B cell (primary cell): ENCODE data around the gene ATAT1. TPM values are rescaled to one million over a fixed set of nuclear protein-coding genes. Genes with fewer than 3 reads are reported as not detected.

Experiments used
- ATAC-seq: fragments of 200-7000 bp; cut with Tn5 transposase; one replicate; pipeline ENCODE4 v1.10.0; 2021; ENCODE audit warnings: low read depth, mild to moderate bottlenecking, moderate number of reproducible peaks, moderate library complexity
- CTCF ChIA-PET: fragments of 350-600 bp; sonication (Branson Sonifier 250); formaldehyde crosslinking; loops from one replicate; lab custom pipeline; 2021; ENCODE audit warnings: antibody characterized with exemption, inconsistent platforms; lab: Charles Lee
- POLR2A ChIA-PET: fragments of 350-600 bp; sonication (Branson Sonifier 250); formaldehyde crosslinking; loops from one replicate; lab custom pipeline; 2021; ENCODE audit warnings: antibody characterized with exemption; lab: Charles Lee
- DNase-seq: peaks from one replicate; pipeline ENCODE4 v3.0.0; 2013
- H2AFZ ChIP-seq: 2 replicates; pipeline ENCODE4 v1.6.1; 2012; ENCODE audit warnings: mild to moderate bottlenecking, low read depth, low read length; ENCODE audit not compliant: insufficient read depth, poor library complexity, severe bottlenecking
- H3K27ac ChIP-seq, 2 donors: 1 replicate in 1 of 2; 2 replicates in 1 of 2; pipeline ENCODE4 v1.5.1; 2012 to 2013; ENCODE audit warnings: low read length in 2 of 2, mild to moderate bottlenecking in 2 of 2, moderate library complexity in 1 of 2
- H3K27me3 ChIP-seq, 4 experiments: fragments of 200-600 bp in 1 of 4; sonication (generic) in 1 of 4; replicated peaks in 1 of 4; 1 replicate in 2 of 4; 2 replicates in 2 of 4; pipeline versions ENCODE4 v1.6.1 to v1.7.0; 2013 to 2016; ENCODE audit warnings: low read length in 3 of 4, mild to moderate bottlenecking in 2 of 4, mixed read lengths in 1 of 4, moderate library complexity in 1 of 4; ENCODE audit not compliant: insufficient read depth in 4 of 4, control insufficient read depth in 3 of 4; ENCODE audit errors: control extremely low read depth in 1 of 4
- H3K36me3 ChIP-seq, 2 experiments: replicated peaks in 1 of 2; 1 replicate in 1 of 2; 2 replicates in 1 of 2; pipeline versions ENCODE4 v1.6.1 to v1.7.1; 2013; ENCODE audit warnings: low read length in 1 of 2; ENCODE audit not compliant: insufficient read depth in 2 of 2, control insufficient read depth in 1 of 2; ENCODE audit errors: control extremely low read depth in 1 of 2, extremely low read depth in 1 of 2
- H3K4me1 ChIP-seq, 2 donors: fragments of 200-600 bp in 1 of 2; sonication (generic) in 1 of 2; 1 replicate in 1 of 2; 2 replicates in 1 of 2; pipeline versions ENCODE4 v1.5.1 to v1.6.1; 2013 to 2017; ENCODE audit warnings: low read length in 2 of 2; ENCODE audit not compliant: control insufficient read depth in 2 of 2, insufficient read depth in 2 of 2
- H3K4me2 ChIP-seq: replicated peaks from 2 replicates; pipeline ENCODE3; 2012; ENCODE audit warnings: mild to moderate bottlenecking, low read depth, low read length; ENCODE audit not compliant: poor library complexity, severe bottlenecking
- H3K4me3 ChIP-seq, 5 experiments: fragments of 200-600 bp in 1 of 5; sonication (generic) in 1 of 5; 1 replicate in 3 of 5; 2 replicates in 2 of 5; pipeline versions ENCODE4 v1.5.1 to v1.7.0; 2011 to 2016; ENCODE audit warnings: low read length in 4 of 5, mild to moderate bottlenecking in 4 of 5, low read depth in 2 of 5, control low read depth in 1 of 5, moderate library complexity in 1 of 5; ENCODE audit not compliant: insufficient read depth in 1 of 5; ENCODE audit errors: control extremely low read depth in 1 of 5, extremely low read depth in 1 of 5
- H3K79me2 ChIP-seq: fragments of 200-600 bp; sonication (generic); one replicate; pipeline ENCODE4 v1.6.0; 2016; ENCODE audit warnings: low read length; ENCODE audit not compliant: control insufficient read depth, insufficient read depth
- H3K9ac ChIP-seq: fragments of 200-600 bp; sonication (generic); 2 replicates; pipeline ENCODE4 v1.6.1; 2017; ENCODE audit warnings: mild to moderate bottlenecking, low read length, moderate library complexity
- H3K9me3 ChIP-seq, 3 donors: one replicate each; pipeline versions ENCODE4 v1.6.1 to v1.7.1; 2013; ENCODE audit warnings: low read length in 2 of 3; ENCODE audit not compliant: control insufficient read depth in 2 of 3, insufficient read depth in 1 of 3; ENCODE audit errors: control extremely low read depth in 1 of 3
- H4K20me1 ChIP-seq: 2 replicates; pipeline ENCODE4 v1.6.0; 2012; ENCODE audit warnings: mild to moderate bottlenecking, low read length; ENCODE audit not compliant: insufficient read depth, control insufficient read depth, poor library complexity, severe bottlenecking
- H3K27ac Mint-ChIP-seq: one replicate; pipeline ENCODE4 v1.8.0; 2021; ENCODE audit warnings: mixed read lengths
- H3K27me3 Mint-ChIP-seq: one replicate; pipeline ENCODE4 v1.8.0; 2021; ENCODE audit warnings: mixed read lengths
- H3K4me1 Mint-ChIP-seq: one replicate; pipeline ENCODE4 v1.8.0; 2021; ENCODE audit warnings: mixed read lengths
- H3K4me3 Mint-ChIP-seq: one replicate; pipeline ENCODE4 v1.8.0; 2021; ENCODE audit warnings: mixed read lengths
- H3K9me3 Mint-ChIP-seq: one replicate; pipeline ENCODE4 v1.8.0; 2022; ENCODE audit warnings: mixed read lengths; ENCODE audit not compliant: insufficient read depth
- CTCF ChIP-seq: fragments of 200-600 bp; IDR thresholded peaks from one replicate; pipeline ENCODE4 v1.8.0; 2022; ENCODE audit warnings: antibody characterized with exemption, mild to moderate bottlenecking
- EZH2 ChIP-seq: IDR thresholded peaks from 2 replicates; pipeline ENCODE4 v1.6.1; 2012; ENCODE audit warnings: borderline replicate concordance, low read depth, mild to moderate bottlenecking, moderate library complexity, low read length; ENCODE audit not compliant: insufficient read depth, poor library complexity, severe bottlenecking
- WGBS: methylation state at CpG from one replicate; pipeline ENCODE4 v1.1.5; 2013; ENCODE audit warnings: missing lambda C conversion rate; ENCODE audit not compliant: insufficient coverage; 5-methylcytosine and 5-hydroxymethylcytosine counted together
- intact Hi-C: fragments of 100-400 bp; cut with micrococcal nuclease; formaldehyde crosslinking; loops from one replicate; pipeline ENCODE4 v1.10.0; 2022
- polyA plus RNA-seq: library from polyadenylated mRNA; depleted of rRNA; stranded (reverse); fragments of >200 nt; gene quantifications from 2 replicates; pipeline ENCODE4 v1.2.3, GENCODE V29; 2012
- total RNA-seq, 2 donors: library from RNA; stranded (reverse); fragments of 120-200 nt in 1 of 2; gene quantifications; 1 replicate in 1 of 2; 2 replicates in 1 of 2; pipeline versions ENCODE4 v1.2.3 to v1.2.4, GENCODE V29; 2013 to 2022

Gene ATAT1
- total and polyA plus RNA-seq, 2 donors (not counting 1 experiment from before 2014, with no cell fraction given), result 15.7 to 21.5 TPM

GRCh38 chr6:30591008-30591407 lies 35.7 kb upstream of the ATAT1 start:
- no CpG with 5 or more reads among the region's 1 CpG for WGBS
- Histone ChIP-seq H3K36me3 (peaks cover 18 to 59% of the 10 kb centered on the region in 2 experiments), H3K9me3 (no peaks in the 10 kb centered on the region), H4K20me1 (peaks cover 15% of the 10 kb centered on the region), H3K79me2 (peaks cover 10% of the 10 kb centered on the region), H3K4me3 (no peak overlapping the region), H2AFZ (no peak overlapping the region), H3K27ac (no peak overlapping the region), H3K4me2 (no peak overlapping the region), H3K4me1 (no peaks in the 10 kb centered on the region), H3K27me3 (no peaks in the 10 kb centered on the region), H3K9ac (no peak overlapping the region)
- no peak for ATAC-seq
- Mint-ChIP-seq H3K9me3 (no peaks in the 10 kb centered on the region), H3K4me3 (no peak overlapping the region), H3K27ac (no peak overlapping the region), H3K4me1 (no peaks in the 10 kb centered on the region), H3K27me3 (no peaks in the 10 kb centered on the region)
- TF ChIP-seq EZH2 (no peak), CTCF (no peak)
- ChIA-PET POLR2A (no interaction called here), CTCF (interaction anchor here (1.1 to 12.2 kb wide), 7 partner anchors 11 to 140 kb away, joined by 4 to 295 read pairs (median 4); partner anchors contain the start of gene DHX16)
- intact Hi-C loops, result no loop called here
- DNase-seq, result no peak

GRCh38 chr6:30592287-30592686 lies 34.4 kb upstream of the ATAT1 start:
- no peak for TF ChIP-seq EZH2
- TF ChIP-seq CTCF, result no peak
- H3K36me3 ChIP-seq, result peaks cover 16 to 52% of the 10 kb centered on the region in 2 experiments

More at GRCh38 chr6:30592287-30592686, 34.4 kb upstream of the ATAT1 start:
- no peaks in the 10 kb centered on the region for H3K27me3 ChIP-seq
- peaks cover 10% of the 10 kb centered on the region for H3K79me2 ChIP-seq
- intact Hi-C loops, result no loop called here
- DNase-seq (no peak), ATAC-seq (no peak)
- POLR2A ChIA-PET, result interaction anchor here (0.6 to 0.7 kb wide), 2 partner anchors 22 to 99 kb away, joined by 3 to 4 read pairs; no protein-coding TSS in a partner anchor
- H3K9me3 ChIP-seq, result no peaks in the 10 kb centered on the region
- no peak overlapping the region for H3K27ac ChIP-seq
- no peak overlapping the region for H3K4me2 ChIP-seq
- no CpG with 5 or more reads among the region's 1 CpG for WGBS
- H3K4me3 Mint-ChIP-seq, result no peak overlapping the region
- H3K27me3 Mint-ChIP-seq, result no peaks in the 10 kb centered on the region
- H3K4me1 ChIP-seq, result peaks cover 0 to 3% of the 10 kb centered on the region in 2 donors
- H3K4me3 ChIP-seq, result no peak overlapping the region
- CTCF ChIA-PET, result interaction anchor here (2.4 to 12.2 kb wide), 3 partner anchors 9 to 109 kb away, joined by 7 to 295 read pairs (median 33); no protein-coding TSS in a partner anchor
- peaks cover 12% of the 10 kb centered on the region for H4K20me1 ChIP-seq
- H3K27ac Mint-ChIP-seq, result no peak overlapping the region
- peaks cover 3% of the 10 kb centered on the region for H3K4me1 Mint-ChIP-seq
- no peak overlapping the region for H2AFZ ChIP-seq
- H3K9ac ChIP-seq, result no peak overlapping the region
- no peaks in the 10 kb centered on the region for H3K9me3 Mint-ChIP-seq
